Measurements from ENCODE around the gene MYO10. TPM values are rescaled to one million over a fixed set of nuclear protein-coding genes. Genes with fewer than 3 reads are reported as not detected.
"Not testable (repeated sequence)": the region's sequence is repeated elsewhere in the genome, so short reads cannot be mapped to it uniquely, and the experiment has no call there.

MYO10 gene
- polyA plus RNA-seq, 1 donor = 35.3 TPM

DNA sequence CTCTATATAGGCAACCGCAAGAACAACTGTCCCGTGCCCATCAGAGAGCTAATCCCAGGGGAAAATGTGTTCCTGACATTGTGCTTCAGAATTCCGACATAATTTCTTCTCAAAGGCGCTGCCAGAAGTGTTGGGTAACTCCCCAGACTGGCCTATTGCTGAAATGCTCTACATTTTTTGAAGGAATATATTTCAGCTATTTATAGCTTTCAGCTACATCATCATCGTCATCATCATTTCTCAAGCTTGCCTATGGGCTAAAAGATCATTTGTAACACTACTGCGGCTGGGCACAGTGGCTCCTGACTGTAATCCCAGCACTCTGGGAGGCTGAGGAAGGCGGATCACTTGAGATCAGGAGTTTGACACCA, 49.7 kb downstream of the MYO10 start:
- no peak for DNase-seq

DNA sequence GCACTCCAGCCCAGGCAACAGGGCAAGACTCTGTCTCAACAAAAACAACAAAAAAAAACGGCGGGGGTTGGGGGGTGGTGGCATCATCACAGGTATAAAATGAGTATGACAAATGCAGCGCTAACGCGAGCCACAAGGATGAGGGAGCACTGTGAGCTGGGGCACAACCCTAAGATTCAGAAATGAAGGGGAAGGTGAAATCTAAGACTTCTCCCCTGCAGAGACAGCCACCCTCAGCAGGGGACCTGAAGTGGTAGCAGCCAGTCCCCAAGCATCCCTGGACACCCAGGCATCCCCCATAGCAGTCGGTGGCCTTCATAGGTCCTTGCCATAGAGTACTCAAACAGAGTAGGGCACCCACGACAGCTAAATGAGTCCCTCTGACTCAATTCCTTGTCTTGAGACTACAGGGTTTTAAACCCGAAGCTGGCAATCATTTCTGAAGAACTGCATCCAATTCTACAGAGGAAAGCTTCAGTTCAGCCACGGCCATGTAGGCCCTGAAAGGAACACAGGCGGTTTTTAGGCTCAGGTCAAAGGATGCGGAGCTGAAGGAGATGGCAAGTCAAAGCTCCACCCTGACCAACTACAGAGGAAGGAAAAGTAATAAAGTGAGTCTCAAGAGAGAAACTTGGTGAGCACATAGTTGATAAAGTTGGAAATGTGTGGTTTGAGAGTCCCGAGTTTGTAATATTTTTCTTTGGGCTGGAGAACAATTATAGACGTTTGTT, 50.3 kb downstream of the MYO10 start:
- no peak for DNase-seq

DNA sequence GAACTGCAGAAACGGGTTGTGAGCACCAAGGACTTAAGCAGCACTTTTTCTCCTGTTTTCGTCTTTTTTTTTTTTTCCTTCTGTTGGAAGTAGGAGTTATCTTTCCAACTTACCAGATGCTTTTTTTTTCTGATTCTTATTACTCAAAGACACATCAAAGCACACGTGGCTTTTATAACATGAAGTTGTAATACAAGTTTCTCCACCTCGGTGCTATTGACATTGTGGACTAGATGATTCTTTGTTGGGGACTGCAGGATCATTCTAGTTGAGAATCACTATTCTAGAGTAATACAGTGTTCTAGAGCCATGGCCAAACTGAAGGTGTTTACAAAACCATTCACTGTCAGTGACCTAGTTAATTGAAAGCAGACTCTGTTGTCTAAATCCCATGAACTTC, 51.5 kb downstream of the MYO10 start:
- no peak for DNase-seq

DNA sequence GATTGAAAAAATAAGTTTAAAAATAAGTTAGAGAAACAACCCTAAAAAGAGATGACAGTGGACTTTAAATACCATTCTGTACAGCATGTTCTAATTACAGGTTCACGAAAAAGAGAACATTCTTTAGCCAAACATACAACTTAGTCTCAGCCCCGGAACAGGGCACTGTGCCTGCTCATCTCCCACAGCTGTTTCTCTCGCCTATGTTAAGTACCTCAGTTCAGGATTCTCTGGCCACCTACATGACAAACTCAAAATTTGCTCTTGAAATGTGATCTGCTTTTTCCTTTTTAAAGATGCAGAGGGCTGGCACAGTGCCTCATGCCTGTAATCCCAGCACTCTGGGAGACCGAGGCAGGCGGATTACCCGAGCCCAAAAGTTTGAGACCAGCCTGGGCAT, 52.3 kb downstream of the MYO10 start:
- no peak for DNase-seq

DNA sequence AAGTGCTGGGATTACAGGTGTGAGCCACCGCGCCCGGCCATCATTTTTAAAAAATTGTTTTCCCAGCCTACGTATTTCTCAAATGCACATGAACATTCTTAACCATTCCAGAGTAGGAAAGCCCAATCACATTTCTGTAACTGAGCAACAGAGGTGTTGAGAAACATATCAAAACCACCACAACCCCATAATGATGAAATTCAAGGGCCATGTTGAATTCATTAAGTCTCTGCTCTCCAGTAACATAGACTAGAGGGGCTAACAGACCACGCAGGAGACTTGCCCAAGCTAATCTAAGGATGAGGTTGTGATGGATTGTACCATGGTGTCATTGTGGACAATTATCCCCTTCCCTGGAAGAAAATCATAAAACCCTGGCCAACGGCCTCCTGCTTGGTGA, 52.9 kb downstream of the MYO10 start:
- no peak for DNase-seq

DNA sequence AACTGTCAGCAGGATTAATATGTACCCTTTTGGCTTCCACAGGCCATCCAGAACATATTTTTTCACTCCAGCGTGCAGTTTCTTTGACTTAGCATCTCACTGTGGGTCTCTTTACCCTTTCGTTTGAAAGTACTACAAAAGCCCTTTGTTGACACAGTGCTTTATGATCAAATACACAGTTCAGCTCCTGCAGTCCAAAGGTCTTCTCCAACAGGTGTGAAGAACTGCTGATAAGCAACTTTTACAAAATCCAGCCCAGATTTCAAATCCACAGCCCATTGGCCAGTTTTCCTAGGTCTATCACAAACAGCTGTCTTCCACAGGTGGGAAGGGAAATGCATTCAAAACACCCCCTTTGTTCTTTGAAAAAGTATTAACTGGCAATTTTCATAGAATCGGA, 54.8 kb downstream of the MYO10 start:
- no peak for DNase-seq

DNA sequence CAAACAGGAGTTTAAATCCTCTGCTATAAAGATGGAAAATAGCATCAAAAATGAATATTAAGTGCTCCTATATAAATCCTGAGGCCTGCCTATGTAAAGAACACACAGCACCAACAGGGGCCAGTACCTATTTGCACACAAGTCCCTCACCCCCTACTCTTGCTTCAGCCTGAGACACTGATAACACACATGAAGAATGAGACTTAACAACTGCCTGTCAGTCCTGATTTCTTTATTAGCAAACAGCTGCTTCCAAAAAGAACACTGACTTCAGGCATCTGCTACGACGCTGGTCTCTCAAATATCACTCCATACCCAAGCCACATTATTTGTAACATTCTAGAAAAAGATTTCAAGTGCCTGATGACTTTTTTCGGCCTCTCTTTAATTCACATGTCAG, 55.5 kb downstream of the MYO10 start:
- DNase-seq = no peak

DNA sequence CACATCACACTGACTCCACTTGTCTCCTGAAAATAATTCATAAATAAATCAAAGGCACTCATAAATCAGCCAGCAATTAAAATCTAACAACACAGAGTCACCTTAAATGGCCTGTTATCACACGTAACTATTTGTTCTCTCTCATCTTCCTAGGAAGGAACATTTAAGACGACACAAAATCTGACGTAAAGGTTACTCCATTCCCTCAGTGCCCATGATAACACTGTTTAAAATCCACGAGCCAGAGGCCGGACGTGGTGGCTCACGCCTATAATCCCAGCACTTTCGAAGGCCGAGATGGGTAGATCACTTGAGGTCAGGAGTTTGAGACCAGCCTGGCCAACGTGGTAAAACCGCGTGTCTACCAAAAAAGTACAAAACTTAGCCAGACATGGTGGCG, 56.4 kb downstream of the MYO10 start:
- no peak for DNase-seq

DNA sequence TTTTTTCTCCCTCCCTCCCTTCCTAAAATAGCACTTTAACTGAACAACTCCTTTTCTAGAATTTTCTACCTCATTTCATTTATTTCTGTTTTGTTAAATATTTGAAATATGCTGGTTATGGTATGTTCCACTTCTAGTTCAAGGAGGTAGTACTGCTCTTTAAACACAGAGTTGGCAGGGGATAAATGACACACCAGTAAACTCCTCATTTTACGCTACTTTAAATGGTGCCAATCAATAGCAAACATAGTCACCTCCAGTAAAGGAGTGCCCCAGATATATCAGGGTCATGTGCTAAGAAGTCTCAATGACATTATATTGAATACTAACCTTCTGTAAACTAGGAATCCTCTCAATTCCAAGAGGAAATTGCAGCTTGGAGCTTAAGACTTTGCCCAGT, 56.9 kb downstream of the MYO10 start:
- DNase-seq = no peak

DNA sequence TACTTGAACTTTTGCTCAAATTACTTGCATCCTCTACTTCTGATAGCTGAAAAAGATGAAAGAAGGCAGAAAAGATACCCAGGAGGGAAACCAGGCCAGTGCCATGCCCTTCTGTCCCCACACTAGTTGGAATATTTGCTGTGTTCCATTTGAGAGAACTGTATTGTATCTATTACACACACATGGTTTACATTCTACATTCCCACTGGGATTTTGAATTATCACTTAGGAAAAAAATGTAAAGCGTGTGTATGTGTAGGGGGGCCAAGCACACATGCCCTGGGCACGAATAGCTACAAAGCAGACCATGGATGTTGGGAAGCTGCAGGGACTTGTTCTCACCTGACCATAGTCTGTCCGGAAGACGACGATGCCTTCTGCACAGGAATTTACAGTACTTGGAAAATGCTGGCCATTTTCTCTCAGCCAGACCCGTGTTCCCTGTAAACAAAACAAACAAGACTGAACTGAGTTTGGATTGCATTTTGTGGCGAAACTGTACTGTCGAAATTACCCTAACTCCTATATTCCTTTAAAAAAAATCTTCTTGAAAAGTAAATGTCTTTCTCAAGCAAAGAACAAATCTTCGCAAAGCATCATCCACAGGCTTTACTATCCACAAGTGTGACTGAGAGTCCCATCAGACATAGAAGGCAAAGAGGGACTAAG, 58.7 kb downstream of the MYO10 start:
- no peak for DNase-seq

DNA sequence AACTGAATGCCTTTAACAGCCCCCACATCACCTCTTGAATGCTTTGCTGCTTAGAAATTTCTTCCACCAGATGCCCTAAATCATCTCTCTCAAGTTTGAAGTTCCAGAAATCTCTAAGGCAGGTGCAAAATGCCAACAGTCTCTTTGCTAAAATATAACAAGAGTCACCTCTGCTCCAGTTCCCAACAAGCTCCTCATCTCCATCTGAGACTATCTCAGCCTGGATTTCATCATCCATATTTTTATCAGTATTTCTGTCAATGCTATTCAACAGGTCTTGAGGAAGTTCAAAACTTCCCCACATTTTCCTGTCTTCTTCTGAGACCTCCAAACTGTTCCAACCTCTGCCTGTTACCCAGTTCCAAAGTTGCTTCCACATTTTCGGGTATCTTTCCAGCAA, 61.7 kb downstream of the MYO10 start:
- not testable (repeated sequence) for DNase-seq

DNA sequence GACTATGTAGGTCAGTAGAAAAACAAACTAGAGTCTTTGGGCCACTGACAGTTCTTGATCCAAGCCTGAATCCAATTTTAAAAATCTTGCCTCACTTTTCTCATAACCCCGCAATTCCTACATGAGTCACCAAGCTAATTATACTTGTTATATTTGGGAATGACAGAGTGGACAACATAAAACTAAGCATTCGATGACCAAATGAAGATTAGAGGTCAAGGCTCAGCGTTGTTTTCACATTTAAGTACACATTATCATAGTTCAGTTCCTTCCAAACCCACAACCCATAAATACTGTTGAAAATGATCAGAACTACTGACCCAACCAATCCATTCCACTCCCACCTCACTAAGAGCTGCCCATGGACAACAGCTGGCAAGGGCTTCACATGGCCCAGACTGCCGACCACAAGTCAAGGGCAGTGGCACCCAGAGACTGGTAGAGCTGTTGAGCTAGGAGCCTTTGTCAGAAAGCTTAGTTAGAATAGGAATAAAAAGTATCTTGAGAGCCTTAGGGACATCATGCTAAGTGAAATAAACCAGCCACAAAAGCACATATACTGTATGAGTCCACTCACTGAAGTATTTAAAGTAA, 64.2 kb downstream of the MYO10 start:
- DNase-seq = no peak

DNA sequence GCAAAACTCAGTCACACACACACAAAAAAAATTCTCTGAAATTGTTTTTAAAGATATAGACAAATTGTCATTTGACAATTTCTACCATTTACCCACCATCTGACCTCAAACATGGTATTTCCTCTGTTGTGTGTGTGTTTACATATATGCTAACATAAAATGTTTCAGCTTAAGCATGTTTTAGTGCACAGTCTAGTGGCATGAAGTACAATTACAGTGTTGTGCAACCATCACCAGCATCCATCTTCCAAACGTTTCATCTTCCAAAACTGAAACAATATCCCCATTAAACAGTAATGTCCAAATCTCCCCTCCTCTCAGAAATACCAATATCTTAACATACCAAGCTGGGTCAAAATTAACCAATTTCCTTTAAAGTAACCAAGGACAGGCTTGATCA, 65.2 kb downstream of the MYO10 start:
- no peak for DNase-seq

DNA sequence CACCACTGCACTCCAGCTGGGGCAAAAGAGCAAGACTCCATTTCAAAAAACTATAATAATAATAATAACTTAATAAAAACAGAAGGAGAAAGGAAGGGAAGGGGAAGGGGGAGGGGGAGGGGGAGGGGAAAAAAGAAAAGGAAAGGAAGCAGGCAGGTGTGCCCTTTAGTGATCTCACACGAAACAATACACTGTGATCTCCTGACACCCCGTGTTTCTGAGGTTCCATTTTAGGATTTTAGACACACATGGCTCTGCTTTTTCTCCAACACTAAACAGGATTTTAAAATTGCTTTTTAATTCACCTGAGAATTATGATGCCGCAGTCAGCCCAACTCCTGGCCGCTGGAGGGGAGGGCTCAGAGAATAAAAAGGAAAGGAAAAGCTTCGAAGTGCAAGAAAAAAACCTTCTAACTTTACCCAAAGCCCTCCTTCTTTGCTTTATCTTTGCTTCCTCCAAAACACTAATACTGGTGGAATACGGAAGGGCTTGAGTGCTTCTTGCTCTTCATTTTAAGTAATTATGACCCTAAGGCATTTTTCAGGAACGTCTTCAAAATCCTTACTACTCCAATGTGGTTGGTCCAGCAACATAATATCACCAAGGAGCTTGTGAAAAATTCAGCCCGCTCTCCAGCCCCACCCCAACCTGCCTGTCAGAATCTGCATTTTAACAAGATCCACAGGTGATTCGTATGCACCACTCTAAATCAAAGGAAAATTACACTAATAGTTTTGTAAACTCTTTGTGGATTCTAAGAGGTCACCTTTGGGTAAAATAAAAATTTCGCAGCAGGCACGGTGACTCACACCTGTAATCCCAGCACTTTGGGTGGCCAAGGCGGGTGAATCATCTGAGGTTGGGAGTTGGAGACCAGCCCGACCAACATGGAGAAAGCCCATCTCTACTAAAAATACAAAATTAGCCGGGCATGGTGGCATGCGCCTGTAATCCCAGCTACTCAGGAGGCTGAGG, 66.0 kb downstream of the MYO10 start:
- DNase-seq = no peak

DNA sequence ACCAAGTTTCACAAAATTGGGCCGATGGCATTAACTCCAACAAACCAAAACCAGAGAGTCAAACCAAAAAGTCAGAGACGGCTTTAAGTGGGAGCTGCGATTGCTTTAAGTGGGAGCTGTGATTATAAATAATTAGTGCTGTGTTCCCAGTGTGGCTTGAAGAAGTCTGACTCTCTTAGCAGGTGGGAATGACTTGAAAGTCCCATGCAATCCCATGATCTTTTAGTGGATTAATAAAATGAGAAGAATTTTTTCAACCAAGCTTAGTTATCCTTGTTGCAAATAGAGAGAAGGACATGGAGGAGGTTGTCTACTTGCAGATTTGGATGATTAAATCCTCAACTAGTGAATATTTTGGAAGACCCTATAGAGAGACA, 68.5 kb downstream of the MYO10 start:
- no peak for DNase-seq

DNA sequence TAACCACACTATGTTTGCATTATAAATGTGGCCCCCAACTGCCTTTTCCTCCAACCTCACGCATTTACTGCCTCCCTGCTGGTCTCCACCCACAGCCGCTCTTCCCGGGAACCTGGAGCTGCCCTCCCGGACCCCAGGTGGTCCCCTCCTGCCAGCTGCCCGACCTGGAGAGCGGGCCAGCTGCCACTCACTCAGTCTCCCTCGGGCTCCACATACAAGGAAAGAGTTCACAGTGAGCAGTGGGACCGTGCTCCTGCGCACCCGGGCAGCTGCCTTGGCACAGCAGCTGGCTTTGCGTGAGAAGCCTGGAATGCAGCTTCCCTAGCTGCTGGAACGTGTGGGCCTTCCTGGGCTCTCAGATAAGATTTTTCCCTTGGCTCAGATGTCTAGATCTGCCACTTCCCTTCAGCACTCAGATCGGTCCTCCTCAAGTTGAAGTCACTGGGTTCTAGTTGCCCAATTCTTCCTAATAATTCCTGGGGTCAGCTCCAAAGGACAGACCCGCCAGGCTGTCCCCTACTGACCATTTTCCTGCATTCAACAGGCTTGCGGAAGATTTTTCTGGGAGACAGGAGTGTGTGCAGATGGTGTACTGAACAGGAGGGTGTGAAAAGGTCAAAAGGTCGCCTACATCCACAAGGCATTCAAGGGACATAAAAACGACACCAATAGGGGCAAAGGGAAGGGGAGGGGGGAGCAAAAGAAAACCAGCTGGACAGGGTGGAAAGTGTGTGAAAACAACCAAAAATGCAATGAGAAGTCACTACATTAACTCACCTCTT, 69.1 kb downstream of the MYO10 start:
- DNase-seq = no peak

DNA sequence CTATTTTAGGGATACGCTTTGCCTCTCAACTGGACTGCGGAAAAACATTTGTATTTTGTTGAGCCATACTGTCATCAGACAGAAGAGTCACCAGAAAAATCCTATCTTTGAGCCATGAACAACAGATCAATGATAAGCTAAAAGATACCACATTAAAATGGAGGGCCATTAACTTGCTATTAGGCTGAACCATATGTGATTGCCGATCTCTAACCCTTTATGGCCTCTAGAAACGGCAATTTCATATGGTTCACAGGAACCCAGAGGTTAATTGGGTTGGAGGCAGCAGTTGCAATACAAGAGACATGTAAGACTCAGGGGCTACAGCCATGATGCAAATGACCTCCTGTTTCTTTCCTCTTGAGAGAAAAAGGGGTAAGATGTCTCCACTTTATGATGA, 69.8 kb downstream of the MYO10 start:
- DNase-seq = no peak

DNA sequence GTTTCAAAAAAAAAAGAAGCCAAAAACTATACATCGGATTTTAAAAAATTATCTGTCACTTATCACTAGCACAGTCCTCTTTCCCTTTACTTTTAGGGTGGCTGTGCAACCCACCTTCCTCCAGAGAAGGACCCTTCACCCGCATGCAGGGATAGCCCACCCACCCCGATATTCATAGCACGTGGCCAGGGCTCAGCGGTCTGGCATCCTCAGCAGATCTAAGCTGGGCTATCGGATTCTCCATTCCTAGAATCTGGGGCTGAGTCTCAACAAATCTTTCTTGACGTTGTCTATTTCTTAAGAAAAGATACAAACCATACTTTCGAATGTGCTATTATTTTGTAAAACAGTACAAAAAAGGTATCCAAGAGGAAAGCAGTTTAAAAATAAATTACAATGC, 70.9 kb downstream of the MYO10 start:
- no peak for DNase-seq

DNA sequence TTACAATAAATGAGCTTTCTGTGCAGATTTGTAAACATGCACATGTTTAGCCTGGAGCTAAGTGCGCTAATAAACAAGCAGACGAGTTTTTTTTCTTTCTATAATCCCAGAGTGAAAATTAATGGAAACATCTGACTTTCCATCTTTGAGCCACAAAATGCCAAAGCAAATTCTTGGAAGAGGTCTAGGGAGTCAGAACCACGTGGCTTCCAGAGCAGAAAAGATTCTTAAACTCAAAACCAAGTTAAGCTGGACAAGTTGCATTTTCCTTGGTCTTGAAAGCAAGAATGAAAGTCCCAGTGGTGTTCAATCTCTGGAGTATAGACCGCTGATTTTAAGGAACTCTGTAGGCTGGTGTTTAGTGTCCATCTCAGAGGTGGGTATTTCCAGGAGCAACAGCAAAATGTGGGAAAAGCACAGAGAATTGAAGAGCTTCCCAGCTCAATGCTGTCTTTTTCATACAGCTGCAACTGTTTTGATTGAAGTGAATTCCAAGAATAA, 71.4 kb downstream of the MYO10 start:
- peak; percentile 40 for DNase-seq

DNA sequence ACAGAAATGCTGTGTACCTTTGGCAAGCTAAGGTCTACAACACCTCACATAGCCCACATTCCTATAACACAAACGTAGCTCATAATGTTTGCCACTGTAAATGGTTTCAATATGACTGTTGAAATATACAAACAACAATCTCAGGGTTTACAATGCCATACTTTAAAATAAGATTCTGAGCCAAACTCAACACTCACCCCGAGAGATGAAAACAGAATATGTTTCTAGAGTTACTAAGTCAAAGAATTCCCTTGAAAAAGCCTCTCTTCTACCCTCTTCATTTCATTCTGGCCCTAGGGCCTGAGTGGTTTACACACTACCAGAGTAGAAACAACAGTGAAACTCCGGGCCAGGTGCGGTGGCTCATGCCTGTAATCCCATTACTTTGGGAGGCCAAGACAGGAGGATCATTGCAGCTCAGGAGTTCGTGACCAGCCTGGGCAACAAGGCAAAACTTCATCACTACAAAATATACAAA, 72.6 kb downstream of the MYO10 start:
- DNase-seq = no peak

DNA sequence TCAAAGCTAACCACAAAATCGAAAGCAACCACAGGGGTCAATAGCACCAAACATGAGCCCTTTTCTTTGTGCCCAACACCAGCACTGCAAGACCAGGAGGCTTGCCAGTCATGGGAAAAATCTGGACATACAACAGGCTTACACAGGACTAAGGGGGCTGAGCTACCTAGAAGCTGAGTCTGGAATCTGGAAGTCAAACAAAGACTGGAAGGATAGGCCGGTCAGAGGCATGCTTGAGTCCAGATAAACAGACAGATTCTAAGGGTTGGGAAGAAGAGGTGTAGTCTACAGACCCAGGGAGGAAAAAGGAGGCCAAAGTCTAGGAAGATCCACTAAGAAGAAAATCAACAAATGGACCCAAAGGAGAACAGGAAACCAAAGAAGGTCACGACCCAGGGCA, 73.3 kb downstream of the MYO10 start:
- no peak for DNase-seq

DNA sequence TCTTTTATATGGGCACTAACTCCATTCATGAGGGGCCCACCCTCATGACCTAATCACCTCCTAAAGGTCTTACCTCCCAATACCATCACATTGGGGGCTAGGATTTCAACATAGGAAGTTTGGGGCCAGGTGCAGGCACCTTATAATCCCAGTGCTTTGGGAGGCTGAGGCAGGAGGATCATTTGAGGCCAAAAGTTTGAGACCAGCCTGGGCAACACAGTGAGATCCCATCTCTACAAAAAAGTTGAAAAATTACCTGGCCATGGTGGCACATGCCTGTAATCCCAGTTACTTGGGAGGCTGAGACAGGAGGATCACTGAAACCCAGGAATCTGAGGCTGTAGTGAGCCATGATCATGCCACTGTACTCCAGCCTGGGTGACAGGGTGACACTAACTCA, 76.7 kb downstream of the MYO10 start:
- DNase-seq = no peak
